Measurements from ENCODE around the gene SLC25A19. TPM values are rescaled to one million over a fixed set of nuclear protein-coding genes. Genes with fewer than 3 reads are reported as not detected.
A peak's percentile ranks its signal among the peaks of the same experiment; 100 is the strongest.

Gene SLC25A19
- total and polyA plus RNA-seq, 8 donors: 2.3 to 40.6 (median 9.9) TPM

- Histone ChIP-seq H3K27me3 (no peaks in the 10 kb centered on the region), H3K9me3 (no peaks in the 10 kb centered on the region), H3K4me3 (no peak overlapping the region), H3K27ac (no peak overlapping the region), H3K36me3 (peaks cover 81 to 100% (median 98%) of the 10 kb centered on the region in 4 donors), H3K4me1 (peaks cover 0 to 11% (median 2%) of the 10 kb centered on the region in 4 donors)
- 94 to 96% (median 95%) methylated on average over 13 of the region's 13 CpGs for WGBS, 5 donors
- no peak for TF ChIP-seq CTCF (IDR thresholded peaks at IDR 0.05)
- TF ChIP-seq EP300 (IDR thresholded peaks at IDR 0.05): no peak
- TF ChIP-seq POLR2A (IDR thresholded peaks at IDR 0.05): no peak
- TF ChIP-seq POLR2AphosphoS5 (IDR thresholded peaks at IDR 0.05): no peak
- intact Hi-C loops (cut with DNase I; ENCODE audit: low total_unique reads): no loop called here
- no peak for DNase-seq
These were observed 56.4 kb downstream of the SLC25A19 start for GRCh38 chr17:75232786-75233185.

GRCh38 chr17:75231741-75232464, 57.3 kb downstream of the SLC25A19 start:
- H3K27ac ChIP-seq: no peak overlapping the region
- intact Hi-C loops (cut with DNase I; ENCODE audit: low total_unique reads): no loop called here
- TF ChIP-seq CTCF (IDR thresholded peaks at IDR 0.05) (no peak), EP300 (IDR thresholded peaks at IDR 0.05) (no peak), POLR2AphosphoS5 (IDR thresholded peaks at IDR 0.05) (no peak), POLR2A (IDR thresholded peaks at IDR 0.05) (no peak)
- no peak for DNase-seq
- H3K9me3 ChIP-seq: no peaks in the 10 kb centered on the region
- WGBS, 5 donors: 88 to 93% (median 92%) methylated on average over 12 to 18 of the region's 18 CpGs
- H3K36me3 ChIP-seq: peaks cover 75 to 96% (median 96%) of the 10 kb centered on the region in 4 donors
- peaks cover 0 to 11% (median 2%) of the 10 kb centered on the region in 4 donors for H3K4me1 ChIP-seq
- H3K27me3 ChIP-seq: no peaks in the 10 kb centered on the region
- H3K4me3 ChIP-seq: no peak overlapping the region

DNA sequence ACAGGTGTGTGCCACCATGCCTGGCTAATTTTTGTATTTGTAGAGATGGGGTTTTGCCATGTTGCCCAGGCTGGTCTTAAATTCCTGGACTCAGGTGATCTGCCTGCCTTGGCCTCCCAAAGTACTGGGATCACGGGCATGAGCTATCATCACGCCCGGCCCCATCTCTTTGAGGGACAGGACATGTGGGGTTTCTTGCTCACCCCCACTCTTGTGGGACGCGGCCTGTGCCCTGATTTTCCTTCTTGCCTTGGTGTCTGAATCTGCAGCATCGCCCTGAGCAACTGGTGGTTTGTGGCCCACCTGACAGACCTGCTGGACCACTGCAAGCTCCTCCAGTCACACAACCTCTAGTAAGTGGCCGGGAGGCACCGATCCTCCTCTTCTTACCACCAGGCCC, 58.2 kb downstream of the SLC25A19 start:
- no peak overlapping the region for H3K27ac ChIP-seq
- 91 to 100% (median 97%) methylated on average over 5 to 8 of the region's 8 CpGs for WGBS, 5 donors
- peaks cover 0 to 11% (median 2%) of the 10 kb centered on the region in 4 donors for H3K4me1 ChIP-seq
- no peaks in the 10 kb centered on the region for H3K9me3 ChIP-seq
- intact Hi-C loops (cut with DNase I; ENCODE audit: low total_unique reads): no loop called here
- H3K36me3 ChIP-seq: peaks cover 76 to 96% (median 96%) of the 10 kb centered on the region in 4 donors
- TF ChIP-seq POLR2AphosphoS5 (IDR thresholded peaks at IDR 0.05) (no peak), CTCF (IDR thresholded peaks at IDR 0.05) (no peak), EP300 (IDR thresholded peaks at IDR 0.05) (no peak), POLR2A (IDR thresholded peaks at IDR 0.05) (no peak)
- H3K27me3 ChIP-seq: no peaks in the 10 kb centered on the region
- H3K4me3 ChIP-seq: no peak overlapping the region
- DNase-seq: no peak

GRCh38 chr17:75228847-75229246, 60.4 kb downstream of the SLC25A19 start:
- 48 to 85% (median 80%) methylated on average over 4 of the region's 4 CpGs for WGBS, 5 donors
- H3K36me3 ChIP-seq: peaks cover 71 to 96% (median 96%) of the 10 kb centered on the region in 4 donors

More at GRCh38 chr17:75228847-75229246, 60.4 kb downstream of the SLC25A19 start:
- TF ChIP-seq POLR2A (IDR thresholded peaks at IDR 0.05): no peak
- TF ChIP-seq CTCF (IDR thresholded peaks at IDR 0.05): no peak
- TF ChIP-seq POLR2AphosphoS5 (IDR thresholded peaks at IDR 0.05): no peak
- no peak for TF ChIP-seq EP300 (IDR thresholded peaks at IDR 0.05)
- peak overlapping the region in 4 of 5 donors; percentile 20 to 54 (median 32) for H3K27ac ChIP-seq
- peaks cover 0 to 11% (median 2%) of the 10 kb centered on the region in 4 donors for H3K4me1 ChIP-seq
- H3K9me3 ChIP-seq: no peaks in the 10 kb centered on the region
- no peak for DNase-seq
- H3K27me3 ChIP-seq: no peaks in the 10 kb centered on the region
- intact Hi-C loops (cut with DNase I; ENCODE audit: low total_unique reads): no loop called here
- no peak overlapping the region for H3K4me3 ChIP-seq
